ENCODE data around the gene TOMM5. TPM values are rescaled to one million over a fixed set of nuclear protein-coding genes. Genes with fewer than 3 reads are reported as not detected.

TOMM5 gene
- total and polyA plus RNA-seq, 2 of the 13 experiments (the other 11 are each of a cell fraction or from before 2014, with no cell fraction given) = 147 to 315 TPM

- TF ChIP-seq GMEB1 (CRISPR knock-in tag; IDR thresholded peaks at IDR 0.05; ENCODE audit: borderline replicate concordance) (peak; percentile 83), PAF1 (CRISPR knock-in tag; IDR thresholded peaks at IDR 0.05) (no peak), REPIN1 (CRISPR knock-in tag; IDR thresholded peaks at IDR 0.05; ENCODE audit: borderline replicate concordance, low read depth) (peak; percentile 96), PAWR (CRISPR knock-in tag; IDR thresholded peaks at IDR 0.05; ENCODE audit: borderline replicate concordance) (no peak), KLF6 (CRISPR knock-in tag; IDR thresholded peaks at IDR 0.05) (peak; percentile 83; the same call in 1 of the 2 replicates), ZNF781 (CRISPR knock-in tag; IDR thresholded peaks at IDR 0.05; ENCODE audit: borderline replicate concordance, not compliant biosample characterization) (peak; percentile 98), MXI1 (IDR thresholded peaks at IDR 0.05; ENCODE audit: borderline replicate concordance, low read depth, low read length) (peak; percentile 80; the same call in 2 of the 3 replicates), TBL1XR1 (IDR thresholded peaks at IDR 0.05; ENCODE audit: borderline replicate concordance, low read length, partially characterized antibody) (peak; percentile 74), PRMT3 (CRISPR knock-in tag; IDR thresholded peaks at IDR 0.05; ENCODE audit: borderline replicate concordance, low read depth) (peak; percentile 92), POLR2AphosphoS5 (IDR thresholded peaks at IDR 0.05; ENCODE audit: low read depth, low read length) (peak; percentile 94), NFE2 (CRISPR knock-in tag; IDR thresholded peaks at IDR 0.05) (no peak), XRCC5 (optimal IDR thresholded peaks at IDR 0.05; ENCODE audit: low read length) (peak; percentile 40), ZNF720 (CRISPR knock-in tag; IDR thresholded peaks at IDR 0.05) (no peak), ZNF274 (CRISPR knock-in tag; IDR thresholded peaks at IDR 0.05) (peak; percentile 95), ZNF331 (CRISPR knock-in tag; IDR thresholded peaks at IDR 0.05) (peak; percentile 92), TARDBP (CRISPR knock-in tag; IDR thresholded peaks at IDR 0.05) (peak; percentile 84), ZNF33B (CRISPR knock-in tag; IDR thresholded peaks at IDR 0.05) (peak; percentile 91; the same call in 1 of the 2 replicates), KDM5A (IDR thresholded peaks at IDR 0.05; ENCODE audit: borderline replicate concordance, low read length) (peak; percentile 76; the same call in 1 of the 2 replicates), ZNF691 (CRISPR knock-in tag; IDR thresholded peaks at IDR 0.05; ENCODE audit: borderline replicate concordance, low read depth) (peak; percentile 15; the same call in 1 of the 2 replicates), ZKSCAN8 (CRISPR knock-in tag; IDR thresholded peaks at IDR 0.05; ENCODE audit: borderline replicate concordance) (peak; percentile 40; the same call in 1 of the 2 replicates), ATF1 (CRISPR knock-in tag; IDR thresholded peaks at IDR 0.05) (no peak), MEF2D (CRISPR knock-in tag; IDR thresholded peaks at IDR 0.05) (peak; percentile 88), ZNF230 (CRISPR knock-in tag; IDR thresholded peaks at IDR 0.05) (peak; percentile 82; the same call in 1 of the 2 replicates), ARNT (IDR thresholded peaks at IDR 0.05) (no peak), ZFP1 (CRISPR knock-in tag; IDR thresholded peaks at IDR 0.05) (peak; percentile 78; the same call in 1 of the 2 replicates)
Measured at GRCh38 chr9:37592108-37592951, at the start of gene TOMM5 (continued).

All from HepG2 (cell line).